HG02840 (cell line): ENCODE data around the gene ADAP1.
A peak's percentile ranks its signal among the peaks of the same experiment; 100 is the strongest.

Experiments
- ATAC-seq: cut with Tn5 transposase; IDR thresholded peaks from one replicate; pipeline ENCODE4 v1.9.1; 2021; ENCODE audit warnings: mild to moderate bottlenecking, moderate library complexity, moderate number of reproducible peaks; ENCODE audit not compliant: unreplicated experiment, low FRiP score

The ADAP1 gene

GRCh38 chr7:940599-941408 lies 13.7 kb downstream of the ADAP1 start:
- no peak for ATAC-seq

DNA sequence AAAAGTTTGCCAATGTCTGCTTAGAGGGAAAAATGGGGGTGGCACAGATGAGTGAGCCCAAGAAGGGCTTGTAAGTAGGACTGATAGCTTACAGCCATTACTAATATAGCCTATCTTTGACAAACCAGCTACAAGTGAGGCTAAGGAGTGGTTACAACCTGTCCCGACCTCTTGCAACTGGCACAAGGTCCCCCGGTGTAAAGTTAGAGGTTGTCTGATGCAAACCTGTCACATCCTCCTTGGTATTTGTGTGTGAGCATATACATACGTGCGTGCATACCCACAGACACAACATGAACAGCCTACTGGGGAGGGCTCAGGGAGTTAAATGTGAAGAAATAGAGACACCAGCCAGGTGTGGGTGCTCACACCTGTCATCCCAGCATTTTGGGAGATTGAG lies 14.6 kb downstream of the ADAP1 start:
- no peak for ATAC-seq

DNA sequence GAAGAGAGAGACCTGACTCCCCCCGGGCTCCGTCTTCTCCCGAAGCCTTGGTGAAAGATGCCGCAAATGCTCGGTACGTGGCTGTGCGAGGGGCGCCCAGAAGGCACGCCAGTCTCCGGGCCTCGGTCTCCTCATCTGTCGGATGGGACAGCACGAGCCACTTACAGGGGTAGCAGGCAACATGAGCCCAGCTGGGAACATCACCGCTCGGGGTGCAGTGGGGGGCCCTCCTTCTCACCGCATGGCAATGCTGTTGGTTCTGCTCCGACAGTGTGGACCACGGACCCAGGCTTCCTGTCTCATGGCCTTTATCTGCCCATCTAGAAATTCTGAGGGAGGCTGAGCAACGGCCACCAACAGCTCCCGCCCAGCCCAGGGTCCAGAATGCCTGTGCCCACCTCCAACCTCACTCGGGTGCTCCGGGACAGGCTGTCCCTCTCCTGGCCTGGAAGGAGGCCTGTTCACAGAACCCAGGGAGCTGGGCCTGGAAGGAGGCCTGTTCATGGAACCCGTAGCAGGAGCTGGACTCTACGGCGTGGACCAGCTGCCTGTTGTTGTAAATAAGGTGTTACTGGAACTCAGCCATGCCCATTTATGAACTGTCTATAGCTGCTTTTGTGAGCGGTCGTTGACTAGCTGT lies 15.8 kb downstream of the ADAP1 start:
- no peak for ATAC-seq

DNA sequence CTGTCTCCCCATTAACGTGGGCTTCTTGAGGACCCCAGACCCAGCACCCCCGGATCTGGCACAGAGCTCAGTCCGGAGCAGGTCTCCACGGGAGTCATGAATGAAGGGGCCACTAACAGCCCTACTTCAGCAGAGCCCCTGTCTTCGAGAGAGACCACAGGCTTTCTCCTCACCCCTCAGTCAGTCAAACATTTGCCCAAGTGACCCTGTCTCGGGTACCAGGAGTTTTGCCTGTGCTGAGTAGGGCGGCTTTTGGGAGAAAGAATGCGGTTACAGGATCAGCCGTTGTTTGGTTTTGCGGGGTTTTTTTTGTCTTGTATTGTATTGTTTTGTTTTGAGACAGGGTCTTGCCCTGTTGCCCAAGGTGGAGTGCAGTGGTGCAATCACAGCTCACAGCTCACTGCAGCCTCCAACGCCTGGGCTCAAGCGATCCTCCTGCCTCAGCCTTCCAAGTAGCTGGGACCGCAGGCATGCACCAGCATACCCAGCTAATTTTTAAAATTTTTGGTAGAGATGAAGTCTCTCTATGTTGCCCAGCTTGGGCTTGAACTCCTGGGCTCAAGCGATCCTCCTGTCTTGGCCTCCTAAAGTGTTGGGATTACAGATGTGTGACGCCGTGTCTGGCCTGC lies 16.5 kb downstream of the ADAP1 start:
- no peak for ATAC-seq

GRCh38 chr7:936386-937054 lies 18.0 kb downstream of the ADAP1 start:
- ATAC-seq, result peak; percentile 79

- no peak for ATAC-seq
Measured at GRCh38 chr7:935874-936385, 18.6 kb downstream of the ADAP1 start.

DNA sequence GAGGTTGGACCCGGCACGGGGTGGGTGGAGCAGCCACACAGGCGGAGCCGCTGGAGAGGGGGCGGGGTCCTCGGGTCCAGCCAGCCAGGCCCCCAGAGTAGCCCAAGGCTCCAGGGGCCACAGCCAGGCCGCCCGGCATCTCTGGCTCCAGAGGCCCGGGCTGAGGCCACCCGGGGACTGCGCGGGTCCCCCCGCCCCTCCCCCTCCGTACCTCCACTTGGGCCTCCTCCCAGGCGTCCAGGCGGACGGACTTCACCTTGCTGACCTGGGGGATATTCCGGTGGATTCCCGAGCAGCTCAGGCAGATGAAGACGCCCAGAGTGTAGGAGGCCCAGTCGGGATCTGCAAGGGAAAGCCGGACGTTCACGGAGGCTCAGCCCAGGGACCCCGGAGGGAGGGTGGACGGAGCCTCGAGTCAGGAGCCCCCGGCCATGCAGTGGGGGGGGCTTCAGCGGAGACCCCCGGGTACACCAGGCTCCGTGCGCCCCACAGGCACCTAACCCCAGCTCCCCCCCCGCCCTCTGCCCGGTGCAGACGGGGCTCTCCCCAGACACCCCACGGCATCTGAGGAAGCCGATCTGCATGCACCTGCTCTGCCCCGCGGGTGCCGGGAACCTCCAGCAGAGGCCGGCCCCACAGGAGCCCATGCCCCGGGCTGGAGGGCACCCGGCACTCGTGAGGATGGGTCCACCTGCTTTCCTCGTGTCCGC lies 19.2 kb downstream of the ADAP1 start:
- ATAC-seq, result no peak

DNA sequence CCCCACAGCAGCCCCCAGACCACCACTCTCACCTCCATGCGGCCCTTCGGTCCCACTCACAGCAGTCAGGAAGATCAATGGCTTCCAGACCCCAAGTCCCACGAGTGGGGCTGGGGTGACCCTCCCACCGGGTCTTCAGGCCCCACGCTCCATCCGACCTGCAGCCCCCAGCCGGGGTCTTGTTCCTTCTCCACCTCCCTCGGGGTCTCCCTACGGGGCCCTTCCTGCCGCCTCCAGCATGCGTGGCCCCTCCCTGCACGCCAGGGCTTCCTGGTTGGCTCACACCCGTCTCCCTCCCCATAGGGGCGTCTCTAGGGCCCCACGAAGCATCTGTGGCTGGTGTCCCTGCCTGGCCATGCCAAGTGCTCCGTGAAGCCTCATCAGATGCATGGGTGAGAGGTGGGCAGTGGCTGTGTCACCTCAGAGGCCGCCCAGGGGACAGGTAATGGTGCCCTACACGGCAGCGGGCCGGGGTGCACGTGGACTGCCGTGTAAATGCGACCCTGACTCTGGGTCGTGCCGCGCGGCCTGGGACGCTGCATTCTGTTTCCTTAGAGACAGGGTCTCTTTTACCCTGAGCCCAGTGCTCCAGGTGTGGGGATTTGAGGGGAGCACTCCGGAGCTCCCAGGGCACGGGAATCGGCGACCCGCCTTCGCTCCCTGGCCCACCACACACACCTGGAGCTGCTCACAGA lies 19.9 kb downstream of the ADAP1 start:
- no peak for ATAC-seq

DNA sequence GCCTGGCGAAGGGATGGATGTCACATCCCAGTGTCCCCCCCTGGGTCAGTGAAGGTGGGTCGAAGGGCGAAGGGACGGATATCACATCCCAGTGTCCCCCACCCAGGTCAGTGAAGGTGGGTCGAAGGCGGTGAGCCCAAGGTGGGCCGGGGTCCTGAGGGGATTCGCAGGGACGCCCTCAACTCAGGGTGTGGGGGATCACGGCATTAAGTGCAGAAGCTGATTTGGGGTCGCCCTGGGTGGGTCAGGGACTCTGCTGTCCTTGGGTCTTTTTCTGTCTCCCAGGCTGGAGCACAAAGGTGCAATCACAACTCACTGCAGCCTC lies 21.9 kb downstream of the ADAP1 start:
- ATAC-seq, result no peak

DNA sequence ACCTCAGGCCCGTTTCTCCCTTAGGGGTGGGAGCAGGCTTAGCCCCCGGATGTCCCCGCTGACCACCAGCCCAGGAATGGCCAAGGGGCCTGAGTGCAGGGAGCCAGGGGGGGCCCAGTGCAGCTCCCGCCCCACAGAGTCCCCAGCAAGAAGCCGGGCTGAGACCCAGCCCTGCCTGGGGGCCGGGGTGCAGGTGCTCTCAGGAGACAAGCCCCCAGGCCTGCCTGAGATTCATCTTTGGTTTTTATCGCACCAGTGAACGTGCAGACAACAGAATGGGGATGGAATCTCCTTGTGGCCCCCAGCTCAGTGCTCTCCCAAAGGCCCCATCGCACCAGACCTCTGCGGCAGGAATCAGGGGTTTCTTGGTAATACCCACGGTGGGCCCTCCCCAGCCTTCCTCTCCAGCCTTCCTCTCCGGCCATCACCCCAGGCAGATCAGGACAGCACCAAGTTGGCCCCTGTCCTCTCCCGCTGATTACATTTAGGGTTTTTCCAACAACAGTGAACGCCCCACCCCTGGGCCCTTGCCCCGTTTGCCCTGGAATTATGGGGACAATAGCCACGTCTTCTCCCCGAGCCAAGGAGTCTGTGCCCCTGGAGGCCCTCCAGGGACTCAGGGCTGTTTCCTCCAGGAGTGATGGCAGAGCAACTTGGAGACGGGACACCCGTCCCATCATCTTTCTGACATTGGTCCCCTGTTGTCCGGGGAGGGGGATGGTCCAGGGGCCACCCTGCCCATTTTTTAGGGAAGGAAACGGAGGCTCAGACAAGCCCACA lies 22.4 kb downstream of the ADAP1 start:
- ATAC-seq, result no peak

- ATAC-seq, result no peak
Measured at GRCh38 chr7:930975-931758, 23.3 kb downstream of the ADAP1 start.

GRCh38 chr7:929311-929711 lies 25.2 kb downstream of the ADAP1 start:
- ATAC-seq, result no peak

DNA sequence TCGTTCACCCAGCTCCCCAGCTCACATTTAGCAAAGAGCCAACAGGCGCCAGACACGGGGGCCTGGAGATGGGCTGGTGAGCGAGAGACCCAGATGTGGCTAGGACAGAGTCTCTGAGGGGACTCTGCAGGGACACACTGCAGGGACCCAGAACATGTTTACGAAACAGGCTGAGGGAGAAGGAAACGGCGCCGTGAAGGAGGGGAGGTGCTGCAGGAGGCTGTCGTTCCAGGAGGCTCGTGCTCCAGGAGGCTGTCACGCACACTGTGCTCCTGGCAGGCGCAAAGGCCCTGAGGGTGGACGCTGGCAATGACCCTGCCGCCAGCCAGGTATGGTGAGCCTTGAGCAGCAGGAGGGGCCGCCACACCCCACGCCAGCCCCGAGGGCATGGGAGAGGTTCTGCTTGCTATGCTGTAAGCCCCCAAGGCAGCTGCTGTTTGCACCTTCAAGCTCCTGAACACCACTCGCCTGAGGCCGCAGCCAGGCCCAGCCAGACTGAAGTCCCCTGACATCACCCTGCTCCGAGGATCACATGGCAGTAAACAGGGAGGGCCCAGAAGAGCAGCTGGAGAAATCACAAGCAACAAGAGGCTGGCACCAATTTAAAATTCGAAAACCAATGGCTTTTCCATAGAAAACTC lies 27.3 kb downstream of the ADAP1 start:
- ATAC-seq, result no peak

- no peak for ATAC-seq
Measured at GRCh38 chr7:926061-927030, 28.1 kb downstream of the ADAP1 start.

DNA sequence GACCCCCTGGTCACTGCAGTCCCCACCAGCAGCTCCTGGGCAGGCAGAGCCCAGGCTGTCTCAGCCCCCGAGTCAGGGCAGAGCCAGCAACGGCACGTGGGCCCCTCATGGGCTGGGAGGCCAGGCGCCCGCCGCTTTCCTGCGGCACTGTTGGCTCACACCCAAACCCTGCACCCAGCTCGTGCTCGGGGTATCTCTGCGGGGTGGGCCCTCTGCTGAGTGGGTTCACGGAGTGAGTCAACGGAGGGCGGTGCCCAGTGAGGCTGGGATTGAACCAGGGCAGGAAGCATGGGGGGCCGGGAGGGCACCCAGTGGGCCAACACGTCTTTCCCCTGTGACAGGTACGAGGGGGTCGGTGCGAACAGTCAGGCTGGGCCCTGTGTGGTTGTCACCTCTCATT lies 28.9 kb downstream of the ADAP1 start:
- no peak for ATAC-seq

DNA sequence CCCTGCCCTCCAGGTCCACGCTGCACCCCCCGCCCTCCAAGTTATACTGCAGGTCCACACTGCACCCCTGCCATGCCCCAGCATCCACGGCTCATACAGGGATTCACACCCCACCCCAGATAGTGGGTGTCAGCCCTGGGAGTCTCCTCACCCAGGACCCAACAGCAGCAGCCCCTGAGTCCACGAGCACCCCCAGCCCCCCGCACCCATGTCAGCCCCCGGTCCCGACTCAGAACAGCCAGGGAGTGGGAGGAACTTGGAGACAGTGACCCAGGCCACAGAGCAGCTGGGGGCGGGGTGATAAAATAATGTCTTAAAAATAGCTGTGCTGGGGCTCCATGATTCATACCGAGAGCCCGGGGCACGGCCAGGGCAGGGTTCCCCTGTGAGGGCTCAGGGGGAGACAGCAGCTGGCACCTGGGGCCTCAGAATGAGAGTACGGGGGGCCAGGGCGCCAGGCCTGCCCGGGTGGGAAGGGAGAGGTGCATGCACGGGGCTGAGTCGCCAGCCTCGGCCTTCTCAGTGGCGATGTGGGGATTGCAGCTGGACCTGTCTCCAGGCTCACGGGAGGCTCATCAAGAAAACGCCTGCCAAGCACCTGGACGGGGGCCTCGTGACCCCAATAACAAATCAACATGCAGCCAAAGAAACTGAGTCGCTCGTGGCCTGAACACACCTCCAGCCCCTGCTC lies 29.8 kb downstream of the ADAP1 start:
- ATAC-seq, result no peak
